ENCODE results near the gene KANK2.

The KANK2 gene

GRCh38 chr19:11210656-11210928, 13.2 kb upstream of the KANK2 start:
- DNase-seq = no peak
- TF ChIP-seq POLR2A (IDR thresholded peaks at IDR 0.05; ENCODE audit: low read length) (no peak), GATA1 (IDR thresholded peaks at IDR 0.05; ENCODE audit: low read depth, low read length) (no peak)

- peak in 1 of 2 experiments; percentile 76 for DNase-seq
- TF ChIP-seq GATA1 (IDR thresholded peaks at IDR 0.05; ENCODE audit: low read depth, low read length) (no peak), POLR2A (IDR thresholded peaks at IDR 0.05; ENCODE audit: low read length) (no peak)
Measured at GRCh38 chr19:11209839-11210655, 12.7 kb upstream of the KANK2 start.

GRCh38 chr19:11208561-11209471, 11.5 kb upstream of the KANK2 start:
- TF ChIP-seq GATA1 (IDR thresholded peaks at IDR 0.05; ENCODE audit: low read depth, low read length) (no peak), POLR2A (IDR thresholded peaks at IDR 0.05; ENCODE audit: low read length) (no peak)
- DNase-seq = peak in 1 of 2 experiments; percentile 65

DNA sequence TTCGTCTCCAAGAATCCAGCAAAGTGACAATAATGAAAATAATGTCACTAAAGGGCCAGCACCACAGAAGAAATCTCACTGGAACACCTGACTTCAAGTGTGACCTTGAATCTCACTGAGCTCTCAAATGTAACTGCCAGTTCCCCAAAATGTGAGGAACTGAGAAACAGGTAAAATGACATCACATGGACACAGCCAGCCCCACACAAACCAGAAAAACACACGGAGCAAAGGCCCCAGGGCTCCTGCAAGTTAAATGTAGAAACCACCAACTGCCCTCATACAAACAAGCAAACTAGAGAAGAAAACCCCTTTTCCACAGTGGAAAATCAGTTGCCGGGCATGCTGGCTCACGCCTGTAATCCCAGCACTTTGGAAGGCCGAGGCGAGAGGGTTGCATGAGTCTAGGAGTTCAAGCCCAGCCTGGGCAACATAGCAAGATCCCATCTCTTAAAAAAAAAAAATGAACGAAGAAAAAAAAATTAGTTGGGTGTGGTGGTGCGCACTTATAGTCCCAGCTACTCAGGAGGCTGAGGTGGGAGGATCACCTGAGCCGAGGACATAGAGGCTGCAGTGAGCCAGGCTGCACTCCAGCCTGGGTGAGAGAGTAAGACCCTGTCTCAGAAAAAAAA, 8.7 kb upstream of the KANK2 start:
- no peak for DNase-seq
- TF ChIP-seq GATA1 (IDR thresholded peaks at IDR 0.05; ENCODE audit: low read depth, low read length) (no peak), POLR2A (IDR thresholded peaks at IDR 0.05; ENCODE audit: low read length) (no peak)

DNA sequence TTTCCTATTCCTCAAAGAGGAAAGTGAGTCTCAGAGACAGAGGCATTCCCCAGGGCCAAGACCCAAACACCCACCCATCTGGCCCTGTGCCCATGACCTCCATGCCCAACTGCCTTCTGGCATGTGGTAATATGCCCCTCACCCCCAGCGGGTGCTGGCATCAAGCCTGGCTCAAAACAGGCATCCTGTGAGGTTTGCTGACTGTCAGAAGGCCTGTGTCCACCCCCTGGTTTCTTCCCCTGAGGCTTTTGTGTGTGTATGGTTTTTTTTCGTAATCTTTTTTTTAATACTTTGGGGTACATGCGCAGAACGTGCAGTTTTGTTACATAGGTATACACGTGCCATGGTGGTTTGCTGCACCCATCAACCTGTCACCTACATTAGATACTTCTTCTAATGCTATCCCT, 7.6 kb upstream of the KANK2 start:
- TF ChIP-seq POLR2A (IDR thresholded peaks at IDR 0.05; ENCODE audit: low read length) (no peak), GATA1 (IDR thresholded peaks at IDR 0.05; ENCODE audit: low read depth, low read length) (no peak)
- no peak for DNase-seq

- TF ChIP-seq POLR2A (IDR thresholded peaks at IDR 0.05; ENCODE audit: low read length) (no peak), GATA1 (IDR thresholded peaks at IDR 0.05; ENCODE audit: low read depth, low read length) (no peak)
- DNase-seq = no peak
Measured at GRCh38 chr19:11204076-11204602, 6.8 kb upstream of the KANK2 start.

GRCh38 chr19:11203194-11204075, 6.1 kb upstream of the KANK2 start:
- DNase-seq = peak; percentile 66 to 73

GRCh38 chr19:11202488-11203193, 5.3 kb upstream of the KANK2 start:
- no peak for DNase-seq
- no peak for TF ChIP-seq POLR2A (IDR thresholded peaks at IDR 0.05; ENCODE audit: low read length)
- no peak for TF ChIP-seq GATA1 (IDR thresholded peaks at IDR 0.05; ENCODE audit: low read depth, low read length)

More at GRCh38 chr19:11203194-11204075, 6.1 kb upstream of the KANK2 start:
- TF ChIP-seq GATA1 (IDR thresholded peaks at IDR 0.05; ENCODE audit: low read depth, low read length) (no peak), POLR2A (IDR thresholded peaks at IDR 0.05; ENCODE audit: low read length) (no peak)

DNA sequence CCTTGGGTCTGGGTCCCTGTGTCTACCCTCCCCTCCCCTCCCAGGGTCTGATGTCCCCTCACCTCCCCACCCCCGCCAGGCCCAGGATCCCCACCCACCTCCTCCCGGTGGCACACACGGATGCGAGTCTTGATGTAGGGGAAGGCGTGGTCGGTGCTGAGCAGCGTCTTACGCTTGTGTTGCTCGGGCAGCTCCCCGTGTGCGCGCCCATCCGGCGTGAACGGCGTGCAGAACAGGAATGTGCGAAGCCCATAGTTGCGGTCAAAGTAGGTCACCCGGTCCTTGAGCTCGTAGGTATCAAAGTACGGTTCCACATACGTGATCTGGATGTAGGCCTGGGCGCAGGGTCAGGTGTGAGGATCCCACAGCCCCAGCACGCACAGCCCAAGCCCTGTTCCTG, 4.4 kb upstream of the KANK2 start:
- TF ChIP-seq GATA1 (IDR thresholded peaks at IDR 0.05; ENCODE audit: low read depth, low read length) (no peak), POLR2A (IDR thresholded peaks at IDR 0.05; ENCODE audit: low read length) (no peak)
- no peak for DNase-seq

DNA sequence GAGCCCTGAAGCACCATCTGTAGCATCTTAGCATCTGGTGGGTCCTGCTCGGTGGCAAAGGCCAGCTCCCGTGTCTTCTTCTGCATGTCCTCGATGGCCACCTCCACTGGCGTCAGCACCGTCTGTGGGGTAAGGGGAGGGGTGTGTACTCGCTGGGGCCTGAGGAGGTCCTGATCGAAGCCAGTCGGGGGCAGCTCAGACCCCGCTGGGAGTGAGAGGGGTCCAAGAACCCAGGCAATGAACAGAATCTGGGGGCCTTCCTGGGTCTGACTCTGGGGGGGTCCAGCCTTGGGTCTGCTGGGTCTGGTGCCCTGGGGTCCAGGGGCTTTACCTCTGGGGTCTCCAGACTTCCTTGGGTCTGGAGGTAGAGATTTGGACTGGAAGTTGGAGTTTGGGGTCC, 3.6 kb upstream of the KANK2 start:
- TF ChIP-seq POLR2A (IDR thresholded peaks at IDR 0.05; ENCODE audit: low read length) = no peak
- TF ChIP-seq GATA1 (IDR thresholded peaks at IDR 0.05; ENCODE audit: low read depth, low read length) = no peak
- no peak for DNase-seq

DNA sequence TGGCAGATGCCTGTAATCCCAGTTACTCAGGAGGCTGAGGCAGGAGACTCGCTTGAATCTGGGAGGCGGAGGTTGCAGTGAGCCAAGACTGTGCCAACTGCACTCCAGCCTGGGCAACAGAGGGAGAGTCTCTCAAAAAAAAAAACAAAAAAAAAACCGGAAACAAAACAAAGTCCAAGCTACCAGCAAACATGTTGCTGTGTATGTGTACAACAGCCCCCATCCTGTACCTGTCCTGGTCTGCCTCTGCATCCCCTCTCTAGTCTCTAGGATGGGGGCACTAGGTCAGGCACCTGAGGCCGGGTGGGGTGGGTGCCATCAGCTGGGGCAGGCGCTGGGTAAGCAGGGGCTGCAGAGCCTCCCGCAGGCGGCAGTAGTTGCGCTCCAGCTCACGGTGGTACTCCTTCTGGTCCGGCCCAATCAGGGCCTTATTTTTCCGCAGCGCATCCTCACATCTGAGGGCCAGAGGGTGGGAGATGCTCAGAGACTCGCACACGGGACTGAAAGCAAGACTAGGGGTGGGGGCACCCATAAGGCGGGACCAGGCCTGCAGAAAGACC, 2.8 kb upstream of the KANK2 start:
- TF ChIP-seq POLR2A (IDR thresholded peaks at IDR 0.05; ENCODE audit: low read length) = no peak
- TF ChIP-seq GATA1 (IDR thresholded peaks at IDR 0.05; ENCODE audit: low read depth, low read length) = no peak
- DNase-seq = no peak

- TF ChIP-seq GATA1 (IDR thresholded peaks at IDR 0.05; ENCODE audit: low read depth, low read length) (no peak), POLR2A (IDR thresholded peaks at IDR 0.05; ENCODE audit: low read length) (no peak)
- no peak for DNase-seq
Measured at GRCh38 chr19:11199517-11199916, 2.2 kb upstream of the KANK2 start.

Measured in erythroblast (primary cell).